K562 (cell line): Measurements from ENCODE around the gene APOBEC3A. TPM values are rescaled to one million over a fixed set of nuclear protein-coding genes. Genes with fewer than 3 reads are reported as not detected.

Experiments used
- ATAC-seq: fragments of 200-7000 bp; cut with Tn5 transposase; 3 replicates; pipeline ENCODE4 v1.9.1; 2020; ENCODE audit warnings: moderate library complexity
- BruUV-seq: library from RNA; stranded (reverse); fragments of 400-500 nt; replicated peaks from 2 replicates; lab custom pipeline; 2021; lab: Mats Ljungman, UMichigan
- CTCF ChIA-PET: fragments of 300-600 bp; formaldehyde crosslinking; extraction: SDS; loops from one replicate; lab custom pipeline; 2021; ENCODE audit warnings: low intra/inter-chr PET ratio; lab: Yijun Ruan, JAX
- POLR2A ChIA-PET: fragments of 300-600, 350-650 bp; sonication (Branson Sonifier 250); formaldehyde crosslinking; extraction: SDS; loops from one replicate; lab custom pipeline; 2021; ENCODE audit warnings: antibody characterized with exemption, inconsistent platforms; lab: Yijun Ruan, JAX
- DNase-seq, 4 experiments: peaks; one replicate each; pipeline versions ENCODE4 v3.0.0 to v3.0.0-alpha.2; 2011 to 2018; ENCODE audit warnings: low spot score in 3 of 4, mixed read lengths in 3 of 4; ENCODE audit errors: extremely low read depth in 1 of 4
- FAIRE-seq: peaks from 2 replicates; lab custom pipeline; 2011; peaks lifted over from hg19 to GRCh38; lab: Jason Lieb, UNC
- H2AFZ ChIP-seq: 2 replicates; pipeline ENCODE4 v1.6.0; 2011; ENCODE audit warnings: low read depth, low read length, control low read depth, inconsistent platforms
- H3K27ac ChIP-seq: fragments of 200-600 bp; 3 replicates; pipeline ENCODE4 v1.8.0; 2011; ENCODE audit warnings: low read depth, mild to moderate bottlenecking, control low read depth, inconsistent platforms, low read length, moderate library complexity, mixed read lengths; ENCODE audit errors: extremely low read depth
- H3K27me3 ChIP-seq, 2 experiments: fragments of 300-600 bp in 1 of 2; 2 replicates in 1 of 2; 3 replicates in 1 of 2; pipeline versions ENCODE4 v1.6.0 to v1.8.0; 2011; ENCODE audit warnings: inconsistent platforms in 2 of 2, low read length in 2 of 2, mild to moderate bottlenecking in 1 of 2, mixed read lengths in 1 of 2, moderate library complexity in 1 of 2; ENCODE audit not compliant: control insufficient read depth in 2 of 2, insufficient read depth in 2 of 2
- H3K36me3 ChIP-seq: fragments of 300-600 bp; 3 replicates; pipeline ENCODE4 v1.8.0; 2011; ENCODE audit warnings: mild to moderate bottlenecking, low read length, inconsistent platforms; ENCODE audit not compliant: control insufficient read depth, insufficient read depth
- H3K4me1 ChIP-seq, 2 experiments: fragments of 200-600 bp in 1 of 2; replicated peaks in 1 of 2; 2 replicates in 1 of 2; 3 replicates in 1 of 2; pipeline versions ENCODE4 v1.5.1 to v1.8.0; 2011; ENCODE audit warnings: inconsistent platforms in 2 of 2, low read length in 2 of 2, mild to moderate bottlenecking in 1 of 2, mixed read lengths in 1 of 2, moderate library complexity in 1 of 2; ENCODE audit not compliant: control insufficient read depth in 2 of 2, insufficient read depth in 2 of 2
- H3K4me2 ChIP-seq: 2 replicates; pipeline ENCODE4 v1.6.1; 2011; ENCODE audit warnings: low read length, control low read depth, inconsistent platforms, mixed read lengths; ENCODE audit not compliant: insufficient read depth
- H3K4me3 ChIP-seq: fragments of 200-600 bp; sonication (generic), shearing (Covaris generic); 2 replicates; pipeline ENCODE4 v1.5.1; 2016; ENCODE audit warnings: control low read depth, inconsistent platforms
- H3K79me2 ChIP-seq: fragments of 200-600 bp; 3 replicates; pipeline ENCODE4 v1.8.0; 2011; ENCODE audit warnings: low read length, inconsistent platforms; ENCODE audit not compliant: control insufficient read depth, insufficient read depth
- H3K9ac ChIP-seq, 2 experiments: 2 replicates each; pipeline versions ENCODE4 v1.6.0 to v1.6.1; 2011; ENCODE audit warnings: low read depth in 2 of 2, low read length in 2 of 2, control low read depth in 1 of 2, inconsistent platforms in 1 of 2, mild to moderate bottlenecking in 1 of 2, mixed read lengths in 1 of 2; ENCODE audit not compliant: insufficient read depth in 1 of 2
- H3K9me1 ChIP-seq: one replicate; pipeline ENCODE4 v1.6.0; 2011; ENCODE audit warnings: inconsistent platforms, mild to moderate bottlenecking, low read length, moderate library complexity; ENCODE audit not compliant: control insufficient read depth, insufficient read depth
- H3K9me3 ChIP-seq: replicated peaks from 2 replicates; pipeline ENCODE4 v1.5.1; 2011; ENCODE audit warnings: low read depth, low read length, inconsistent platforms; ENCODE audit not compliant: control insufficient read depth, insufficient read depth
- H4K20me1 ChIP-seq: replicated peaks from 2 replicates; pipeline ENCODE4 v1.6.1; 2011; ENCODE audit warnings: low read length, inconsistent platforms, mixed read lengths; ENCODE audit not compliant: control insufficient read depth, insufficient read depth
- DLX4 ChIP-seq: fragments of 250-450 bp; sonication (Bioruptor Pico); IDR thresholded peaks from 2 replicates; pipeline ENCODE4 v1.6.1; 2021; ENCODE audit warnings: mild to moderate bottlenecking
- E2F4 ChIP-seq: sonication (generic); formaldehyde crosslinking; IDR thresholded peaks from 2 replicates; pipeline ENCODE4 v1.8.0; 2022; ENCODE audit warnings: mild to moderate bottlenecking, low read depth, missing genetic modification reagents
- HDGF ChIP-seq: fragments of 450-650 bp; IDR thresholded peaks from 2 replicates; pipeline ENCODE4 v1.6.1; 2016
- MAFF ChIP-seq: IDR thresholded peaks from 2 replicates; pipeline ENCODE4 v1.6.1; 2012; ENCODE audit warnings: low read length, improper control_type of control experiment
- MCM7 ChIP-seq, 2 experiments: fragments of 450-650 bp; IDR thresholded peaks; 2 replicates each; pipeline ENCODE4 v1.6.1; 2016 to 2018
- NCOA1 ChIP-seq: fragments of 450-650 bp; IDR thresholded peaks from 2 replicates; pipeline ENCODE4 v1.6.1; 2016; ENCODE audit warnings: low read depth
- NFIX ChIP-seq: fragments of 250-450 bp; sonication (Bioruptor Pico); IDR thresholded peaks from 2 replicates; pipeline ENCODE4 v1.4.0; 2020; ENCODE audit warnings: low read depth, mild to moderate bottlenecking, moderate library complexity
- NR2C2 ChIP-seq, 2 experiments: fragments of 200-800 bp in 1 of 2; sonication (Bioruptor generic) in 1 of 2; sonication (generic) in 1 of 2; formaldehyde crosslinking in 1 of 2; IDR thresholded peaks; 2 replicates each; pipeline versions ENCODE4 v1.6.1 to v1.8.0; 2016 to 2022; ENCODE audit warnings: mild to moderate bottlenecking in 1 of 2, missing compliant biosample characterization in 1 of 2, missing genetic modification characterization in 1 of 2, missing genetic modification reagents in 1 of 2
- POLR3A ChIP-seq: IDR thresholded peaks from 2 replicates; pipeline ENCODE4 v1.6.1; 2011; ENCODE audit warnings: borderline replicate concordance, mild to moderate bottlenecking, moderate library complexity; ENCODE audit not compliant: insufficient read length, insufficient read depth; ENCODE audit errors: extremely low read depth
- SMC3 ChIP-seq: conservative IDR thresholded peaks from 2 replicates; pipeline ENCODE4 v1.6.1; 2011; ENCODE audit warnings: low read depth, low read length, improper control_type of control experiment; ENCODE audit not compliant: insufficient read depth
- SNAPC5 ChIP-seq: fragments of 250-450 bp; sonication (Bioruptor Pico); IDR thresholded peaks from 2 replicates; pipeline ENCODE4 v1.8.0; 2021; ENCODE audit warnings: moderate library complexity, mild to moderate bottlenecking, inconsistent platforms
- ZC3H11A ChIP-seq: IDR thresholded peaks from 2 replicates; pipeline ENCODE4 v1.6.1; 2012; ENCODE audit warnings: low read depth, low read length, improper control_type of control experiment
- ZNF445 ChIP-seq: fragments of 250-450 bp; sonication (Bioruptor Pico); IDR thresholded peaks from 2 replicates; pipeline ENCODE4 v1.4.0; 2020; ENCODE audit warnings: low read depth, mild to moderate bottlenecking, moderate library complexity
- ZNF609 ChIP-seq: sonication (generic); formaldehyde crosslinking; IDR thresholded peaks from 2 replicates; pipeline ENCODE4 v1.8.1; 2023; ENCODE audit warnings: missing genetic modification reagents, mild to moderate bottlenecking, borderline replicate concordance
- WGBS: fragments of 100-300 bp; shearing (Covaris generic); methylation state at CpG from one replicate; pipeline ENCODE4 v1.1.6; 2016; ENCODE audit warnings: low coverage, mixed read lengths; ENCODE audit not compliant: insufficient coverage; ENCODE audit errors: missing lambda C conversion rate; 5-methylcytosine and 5-hydroxymethylcytosine counted together
- in situ Hi-C: fragments of 300-500 bp; cut with MboI; formaldehyde crosslinking; loops from 4 replicates; pipeline ENCODE4 v1.15.0; 2018; ENCODE audit warnings: inconsistent platforms, mixed read lengths
- intact Hi-C: fragments of 100-400 bp; cut with micrococcal nuclease; formaldehyde crosslinking; loops from 2 replicates; pipeline ENCODE4 v1.14.2; 2022
- polyA plus RNA-seq, 8 experiments: library from polyadenylated mRNA; depleted of rRNA in 4 of 8; stranded (reverse) in 5 of 8; unstranded in 3 of 8; fragments of >200 nt; fragmentation: Nextera tagmentation in 2 of 8; fragmentation: Illumina TruSeq in 1 of 8; extraction: Ambion mirVana in 2 of 8; extraction: Trizol in 1 of 8; gene quantifications; 2 replicates each; pipeline versions ENCODE4 v1.2.1 to v1.2.3, GENCODE V29; 2011 to 2014; ENCODE audit warnings: inconsistent platforms in 1 of 8, missing spikeins in 1 of 8
- total RNA-seq, 7 experiments: library from RNA; depleted of rRNA in 6 of 7; stranded (reverse); fragments of >200 nt in 6 of 7; fragmentation: Illumina TruSeq in 2 of 7; extraction: Trizol in 2 of 7; gene quantifications; 2 replicates each; pipeline versions ENCODE4 v1.2.1 to v1.2.3, GENCODE V29; 2011 to 2021; ENCODE audit warnings: low replicate concordance in 1 of 7
- TF ChIP-seq, protein P1 (sequence below): IDR thresholded peaks from 2 replicates; pipeline ENCODE4 v1.6.1; 2014; ENCODE audit warnings: antibody characterized with exemption

Gene APOBEC3A
- total and polyA plus RNA-seq, 9 of the 15 experiments (the other 6 are each of a cell fraction or from before 2014, with no cell fraction given): 0.04 TPM; not detected in 8

DNA sequence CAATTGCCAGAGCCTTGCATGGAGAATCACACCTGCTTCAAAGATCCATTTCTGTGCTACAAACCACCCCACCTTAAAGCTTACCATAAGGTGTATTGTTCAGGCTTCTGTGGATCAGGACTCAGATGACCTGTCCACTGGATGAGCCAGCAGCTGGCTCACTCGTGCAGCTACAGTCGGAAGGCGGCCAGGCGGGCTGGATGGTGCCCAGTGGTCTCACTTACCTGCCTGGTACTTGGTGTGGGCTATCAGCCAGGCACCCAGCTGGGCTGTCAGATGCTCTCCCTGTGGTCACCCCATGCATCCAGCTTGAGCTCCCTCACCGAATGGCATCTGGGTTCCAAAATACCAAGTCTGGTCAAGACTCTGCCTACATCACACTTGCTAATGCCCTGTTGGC lies 13.8 kb downstream of the APOBEC3A start:
- peaks cover 0 to 31% of the 10 kb centered on the region in 2 experiments; a peak in 3 of 5 replicates for H3K27me3 ChIP-seq
- no peak overlapping the region for H3K27ac ChIP-seq
- H3K4me1 ChIP-seq: peaks cover under 1 to 9% of the 10 kb centered on the region in 2 experiments; a peak in 3 of 5 replicates
- H3K79me2 ChIP-seq: no peaks in the 10 kb centered on the region
- no peak overlapping the region for H3K9ac ChIP-seq
- in situ Hi-C loops (no loop called here), intact Hi-C loops (no loop called here)
- no TSS peak for BruUV-seq
- DNase-seq: no peak
- WGBS: 0% methylated on average over 4 of the region's 5 CpGs
- no peaks in the 10 kb centered on the region for H3K9me1 ChIP-seq
- no peak for ATAC-seq
- no peaks in the 10 kb centered on the region for H3K9me3 ChIP-seq
- POLR2A ChIA-PET: interaction anchor here (0.7 to 0.9 kb wide), 2 partner anchors 8 to 11 kb away, joined by 3 read pairs; partner anchors contain the start of gene APOBEC3B
- FAIRE-seq: no peak
- no peak overlapping the region for H3K4me3 ChIP-seq
- H3K4me2 ChIP-seq: no peak overlapping the region
- no peak overlapping the region for H2AFZ ChIP-seq
- H3K36me3 ChIP-seq: no peaks in the 10 kb centered on the region
- H4K20me1 ChIP-seq: no peaks in the 10 kb centered on the region
- CTCF ChIA-PET: no interaction called here
- TF ChIP-seq ZC3H11A: no peak
- TF ChIP-seq DLX4 (CRISPR knock-in tag): no peak
- no peak for TF ChIP-seq HDGF
- no peak for TF ChIP-seq NR2C2 (CRISPR knock-in tag; IDR thresholded peaks at IDR 0.05)
- no peak for TF ChIP-seq NR2C2 (tag; IDR thresholded peaks at IDR 0.05)
- TF ChIP-seq E2F4 (CRISPR knock-in tag): no peak
- TF ChIP-seq MCM7 (IDR thresholded peaks at IDR 0.05): no peak
- TF ChIP-seq NCOA1: no peak
- TF ChIP-seq, protein P1, sequence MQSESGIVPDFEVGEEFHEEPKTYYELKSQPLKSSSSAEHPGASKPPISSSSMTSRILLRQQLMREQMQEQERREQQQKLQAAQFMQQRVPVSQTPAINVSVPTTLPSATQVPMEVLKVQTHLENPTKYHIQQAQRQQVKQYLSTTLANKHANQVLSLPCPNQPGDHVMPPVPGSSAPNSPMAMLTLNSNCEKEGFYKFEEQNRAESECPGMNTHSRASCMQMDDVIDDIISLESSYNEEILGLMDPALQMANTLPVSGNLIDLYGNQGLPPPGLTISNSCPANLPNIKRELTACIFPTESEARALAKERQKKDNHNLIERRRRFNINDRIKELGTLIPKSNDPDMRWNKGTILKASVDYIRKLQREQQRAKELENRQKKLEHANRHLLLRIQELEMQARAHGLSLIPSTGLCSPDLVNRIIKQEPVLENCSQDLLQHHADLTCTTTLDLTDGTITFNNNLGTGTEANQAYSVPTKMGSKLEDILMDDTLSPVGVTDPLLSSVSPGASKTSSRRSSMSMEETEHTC: no peak
- no peak for TF ChIP-seq SNAPC5 (CRISPR knock-in tag)
- no peak for TF ChIP-seq NFIX (CRISPR knock-in tag)
- no peak for TF ChIP-seq SMC3
- TF ChIP-seq MAFF: no peak
- no peak for TF ChIP-seq ZNF445 (CRISPR knock-in tag)
- TF ChIP-seq ZNF609 (CRISPR knock-in tag): no peak
- no peak for TF ChIP-seq POLR3A
